GM12878 (cell line): ENCODE results near the gene OVOL1.

Experiments
- CEBPB ChIP-seq, 2 experiments: fragments of 150-350 bp in 1 of 2; IDR thresholded peaks; 2 replicates each; pipeline ENCODE4 v1.6.1; 2012 to 2014; ENCODE audit warnings: low read depth in 2 of 2, low read length in 2 of 2, borderline replicate concordance in 1 of 2, inconsistent platforms in 1 of 2
- EED ChIP-seq: sonication (generic); IDR thresholded peaks from 2 replicates; pipeline ENCODE4 v1.6.1; 2016; ENCODE audit warnings: antibody characterized with exemption, low read depth
- ESRRA ChIP-seq: IDR thresholded peaks from 2 replicates; pipeline ENCODE4 v1.6.1; 2012; ENCODE audit warnings: mild to moderate bottlenecking, low read length, improper control_type of control experiment
- EZH2 ChIP-seq: IDR thresholded peaks from 2 replicates; pipeline ENCODE4 v1.6.1; 2012; ENCODE audit warnings: low read depth, mild to moderate bottlenecking, control low read depth, inconsistent platforms, low read length, borderline replicate concordance; ENCODE audit not compliant: control insufficient read depth
- GABPA ChIP-seq: IDR thresholded peaks from 2 replicates; pipeline ENCODE4 v1.6.1; 2014; ENCODE audit warnings: antibody characterized with exemption, low read depth, mild to moderate bottlenecking, inconsistent platforms
- RCOR1 ChIP-seq: conservative IDR thresholded peaks from 2 replicates; pipeline ENCODE4 v1.6.1; 2012; ENCODE audit warnings: low read depth, low read length, improper control_type of control experiment
- SREBF2 ChIP-seq: IDR thresholded peaks from 2 replicates; pipeline ENCODE4 v1.6.1; 2012; ENCODE audit warnings: mild to moderate bottlenecking, low read length
- TF ChIP-seq, protein P1 (sequence below): IDR thresholded peaks from 2 replicates; pipeline ENCODE4 v1.6.1; 2012; ENCODE audit warnings: low read depth, low read length, improper control_type of control experiment
- TF ChIP-seq, protein P2 (sequence below), 3 experiments: IDR thresholded peaks in 2 of 3; conservative IDR thresholded peaks in 1 of 3; 2 replicates each; pipeline ENCODE4 v1.5.1; 2011; ENCODE audit warnings: low read depth in 3 of 3, low read length in 3 of 3, mild to moderate bottlenecking in 3 of 3, control low read depth in 2 of 3, moderate library complexity in 2 of 3, inconsistent platforms in 1 of 3, mixed read lengths in 1 of 3; ENCODE audit not compliant: control insufficient read depth in 2 of 3, insufficient read depth in 1 of 3; ENCODE audit errors: extremely low read depth in 1 of 3

DNA sequence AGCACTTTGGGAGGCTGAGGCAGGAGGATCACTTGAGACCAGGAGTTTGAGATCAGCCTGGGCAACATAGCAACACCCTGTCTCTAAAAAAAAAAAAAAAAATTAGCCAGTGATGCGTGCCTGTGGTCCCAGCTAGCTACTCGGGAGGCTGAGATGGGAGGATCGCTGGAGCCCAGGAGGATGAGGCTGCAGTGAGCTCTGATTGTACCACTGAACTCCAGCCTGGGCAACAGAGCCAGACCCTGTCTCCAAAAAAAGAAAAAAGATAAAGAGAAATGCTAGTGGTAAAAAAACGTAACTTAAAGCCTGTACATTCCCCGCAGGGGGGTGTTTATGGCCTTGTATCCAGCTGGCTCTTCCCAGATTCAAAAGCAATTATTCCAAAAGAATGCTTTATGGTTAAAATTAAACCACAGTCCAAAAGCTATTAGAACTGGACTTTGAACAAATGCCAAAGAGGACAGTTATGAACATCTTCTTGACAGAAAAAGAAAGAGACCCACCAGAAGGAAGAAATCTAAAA, 30.5 kb downstream of the OVOL1 start:
- no peak for TF ChIP-seq RCOR1
- no peak for TF ChIP-seq ESRRA
- TF ChIP-seq EZH2, result no peak
- TF ChIP-seq, protein P1, sequence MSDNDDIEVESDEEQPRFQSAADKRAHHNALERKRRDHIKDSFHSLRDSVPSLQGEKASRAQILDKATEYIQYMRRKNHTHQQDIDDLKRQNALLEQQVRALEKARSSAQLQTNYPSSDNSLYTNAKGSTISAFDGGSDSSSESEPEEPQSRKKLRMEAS, result no peak
- TF ChIP-seq, protein P2, sequence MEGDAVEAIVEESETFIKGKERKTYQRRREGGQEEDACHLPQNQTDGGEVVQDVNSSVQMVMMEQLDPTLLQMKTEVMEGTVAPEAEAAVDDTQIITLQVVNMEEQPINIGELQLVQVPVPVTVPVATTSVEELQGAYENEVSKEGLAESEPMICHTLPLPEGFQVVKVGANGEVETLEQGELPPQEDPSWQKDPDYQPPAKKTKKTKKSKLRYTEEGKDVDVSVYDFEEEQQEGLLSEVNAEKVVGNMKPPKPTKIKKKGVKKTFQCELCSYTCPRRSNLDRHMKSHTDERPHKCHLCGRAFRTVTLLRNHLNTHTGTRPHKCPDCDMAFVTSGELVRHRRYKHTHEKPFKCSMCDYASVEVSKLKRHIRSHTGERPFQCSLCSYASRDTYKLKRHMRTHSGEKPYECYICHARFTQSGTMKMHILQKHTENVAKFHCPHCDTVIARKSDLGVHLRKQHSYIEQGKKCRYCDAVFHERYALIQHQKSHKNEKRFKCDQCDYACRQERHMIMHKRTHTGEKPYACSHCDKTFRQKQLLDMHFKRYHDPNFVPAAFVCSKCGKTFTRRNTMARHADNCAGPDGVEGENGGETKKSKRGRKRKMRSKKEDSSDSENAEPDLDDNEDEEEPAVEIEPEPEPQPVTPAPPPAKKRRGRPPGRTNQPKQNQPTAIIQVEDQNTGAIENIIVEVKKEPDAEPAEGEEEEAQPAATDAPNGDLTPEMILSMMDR (IDR thresholded peaks at IDR 0.05 in 2 of 3, conservative IDR thresholded peaks at IDR 0.05 in 1 of 3; ENCODE audit: control insufficient read depth in 2 of 3, extremely low read depth in 1 of 3, insufficient read depth in 1 of 3, low read depth in 3 of 3, low read length in 3 of 3), result no peak
- no peak for TF ChIP-seq SREBF2
- TF ChIP-seq CEBPB (IDR thresholded peaks at IDR 0.05; ENCODE audit: borderline replicate concordance in 1 of 2, low read depth in 2 of 2, low read length in 2 of 2), result no peak
- TF ChIP-seq EED, result no peak
- TF ChIP-seq GABPA, result no peak
